ACHN (cell line): Measurements from ENCODE around the gene FMR1NB.

Source experiments
- DNase-seq: peaks from one replicate; pipeline ENCODE4 v3.0.0-alpha.2; 2015
- in situ Hi-C: cut with HindIII; loops from 2 replicates; pipeline ENCODE4 v1.10.0; 2017; ENCODE audit warnings: low sequenced_read_pairs, low pct_ligation_motif_present, low pct_unique_long_range_greater_than_20kb

FMR1NB gene, protein sequence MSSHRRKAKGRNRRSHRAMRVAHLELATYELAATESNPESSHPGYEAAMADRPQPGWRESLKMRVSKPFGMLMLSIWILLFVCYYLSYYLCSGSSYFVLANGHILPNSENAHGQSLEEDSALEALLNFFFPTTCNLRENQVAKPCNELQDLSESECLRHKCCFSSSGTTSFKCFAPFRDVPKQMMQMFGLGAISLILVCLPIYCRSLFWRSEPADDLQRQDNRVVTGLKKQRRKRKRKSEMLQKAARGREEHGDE

DNA sequence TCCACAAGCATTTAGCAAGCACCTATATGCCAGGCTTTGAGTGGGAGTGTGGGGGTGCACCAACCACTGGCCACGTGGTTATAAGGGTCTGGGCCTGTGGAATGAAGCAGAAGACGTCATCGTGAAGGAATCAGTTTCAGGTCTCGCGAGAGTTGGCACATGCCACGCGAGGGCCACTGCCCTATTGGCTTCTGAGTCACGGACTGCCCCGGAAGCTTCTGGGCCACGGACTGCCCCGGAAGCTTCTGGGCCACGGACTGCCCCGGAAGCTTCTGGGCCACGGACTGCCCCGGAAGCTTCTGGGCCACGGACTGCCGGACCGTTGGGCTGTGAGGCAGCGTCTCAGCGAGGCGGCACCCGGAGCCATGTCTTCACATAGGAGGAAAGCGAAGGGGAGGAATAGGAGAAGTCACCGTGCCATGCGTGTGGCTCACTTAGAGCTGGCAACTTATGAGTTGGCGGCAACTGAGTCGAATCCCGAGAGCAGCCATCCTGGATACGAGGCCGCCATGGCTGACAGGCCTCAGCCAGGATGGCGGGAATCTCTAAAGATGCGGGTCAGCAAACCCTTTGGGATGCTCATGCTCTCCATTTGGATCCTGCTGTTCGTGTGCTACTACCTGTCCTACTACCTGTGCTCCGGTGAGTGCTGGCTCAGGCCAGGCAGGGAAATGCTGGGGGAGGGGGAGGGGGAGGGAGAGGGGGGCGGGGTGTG is at the start of gene FMR1NB:
TSS of gene FMR1NB (plus strand) at position 300 of the 715 bp plus-strand sequence. CDS start at position 366, 66 bp downstream.
- in situ Hi-C loops, result no loop called here
- no peak for DNase-seq

DNA sequence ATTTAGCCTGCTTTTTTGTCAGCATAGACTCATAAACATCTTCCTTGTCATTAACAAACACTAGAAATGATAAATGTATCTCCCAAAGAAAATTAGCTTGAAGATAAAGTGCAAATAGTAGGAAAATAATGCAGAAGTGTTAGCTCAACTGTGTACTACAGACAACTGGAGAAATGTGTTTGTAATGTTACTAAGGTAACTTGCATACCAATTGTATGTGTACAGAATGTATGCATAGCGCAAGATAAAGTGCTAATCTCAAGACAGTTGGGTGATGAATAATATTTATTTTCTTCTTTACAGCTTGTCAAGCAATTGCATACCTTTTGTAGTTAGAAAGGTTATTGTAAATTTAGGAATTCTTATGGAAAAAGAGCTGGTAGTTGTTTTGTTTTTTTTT is 47.3 kb upstream of the FMR1NB start:
- DNase-seq, result no peak
- in situ Hi-C loops, result no loop called here

DNA sequence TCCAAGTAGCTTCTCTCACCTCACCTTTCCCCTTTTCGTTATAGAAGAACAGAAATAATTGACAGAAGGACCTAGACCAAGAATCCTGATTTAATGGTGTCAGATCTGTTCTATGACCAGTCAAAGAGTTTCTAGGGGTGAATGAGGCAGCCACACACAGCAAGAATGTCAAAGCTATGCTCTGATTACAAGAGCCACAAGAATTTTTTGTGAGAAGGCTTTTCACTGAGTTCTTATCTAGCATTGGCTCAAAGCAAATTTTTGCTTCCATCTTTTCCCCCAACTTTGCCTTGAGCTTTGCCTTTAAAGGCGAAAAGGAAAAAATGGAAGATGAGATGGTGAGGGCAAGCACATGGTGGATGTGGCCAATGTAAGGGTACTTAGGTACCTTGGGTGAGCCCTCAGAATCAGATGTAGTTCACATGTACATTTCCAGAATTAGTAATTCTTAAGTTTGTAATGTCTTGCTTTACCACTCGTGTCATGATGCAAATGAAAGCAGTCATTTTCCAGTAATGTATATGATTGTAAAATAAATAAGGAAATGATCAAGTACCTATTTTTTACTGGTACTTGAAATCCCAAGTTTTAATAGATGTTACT is 45.9 kb upstream of the FMR1NB start:
- DNase-seq, result no peak
- in situ Hi-C loops, result no loop called here

DNA sequence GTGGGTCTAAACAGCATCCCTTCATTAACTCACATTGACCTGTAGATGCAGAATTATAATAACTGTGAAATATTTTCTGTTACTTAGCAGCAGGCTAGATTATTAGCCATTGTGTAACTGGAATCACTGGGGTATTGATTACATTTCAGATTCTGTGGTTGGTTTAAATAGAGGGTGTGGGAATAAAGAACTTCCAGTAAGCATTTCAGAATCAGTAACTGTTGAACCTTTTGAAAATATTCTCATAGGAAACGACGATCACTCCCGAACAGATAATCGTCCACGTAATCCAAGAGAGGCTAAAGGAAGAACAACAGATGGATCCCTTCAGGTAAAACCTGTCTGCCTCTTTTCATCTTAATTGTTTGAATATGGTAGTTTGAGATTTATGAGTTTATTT is 35.9 kb upstream of the FMR1NB start:
- DNase-seq, result no peak
- in situ Hi-C loops, result no loop called here

DNA sequence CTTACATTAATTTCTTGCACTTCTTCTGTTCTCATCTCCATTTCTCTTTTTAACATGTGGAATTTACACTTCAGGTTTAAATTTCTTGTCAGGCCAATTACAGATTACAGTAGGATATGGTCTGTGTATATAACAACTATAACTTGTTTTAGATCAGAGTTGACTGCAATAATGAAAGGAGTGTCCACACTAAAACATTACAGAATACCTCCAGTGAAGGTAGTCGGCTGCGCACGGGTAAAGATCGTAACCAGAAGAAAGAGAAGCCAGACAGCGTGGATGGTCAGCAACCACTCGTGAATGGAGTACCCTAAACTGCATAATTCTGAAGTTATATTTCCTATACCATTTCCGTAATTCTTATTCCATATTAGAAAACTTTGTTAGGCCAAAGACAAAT is 32.6 kb upstream of the FMR1NB start:
- no peak for DNase-seq
- in situ Hi-C loops, result no loop called here

DNA sequence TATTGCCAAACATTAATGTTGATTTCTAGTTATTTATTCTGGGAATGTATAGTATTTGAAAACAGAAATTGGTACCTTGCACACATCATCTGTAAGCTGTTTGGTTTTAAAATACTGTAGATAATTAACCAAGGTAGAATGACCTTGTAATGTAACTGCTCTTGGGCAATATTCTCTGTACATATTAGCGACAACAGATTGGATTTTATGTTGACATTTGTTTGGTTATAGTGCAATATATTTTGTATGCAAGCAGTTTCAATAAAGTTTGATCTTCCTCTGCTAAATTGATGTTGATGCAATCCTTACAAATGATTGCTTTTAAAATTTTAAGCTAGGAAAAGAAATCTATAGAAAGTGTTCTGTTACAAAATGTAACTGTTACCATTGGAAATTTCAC is 30.8 kb upstream of the FMR1NB start:
- DNase-seq, result no peak
- in situ Hi-C loops, result no loop called here

DNA sequence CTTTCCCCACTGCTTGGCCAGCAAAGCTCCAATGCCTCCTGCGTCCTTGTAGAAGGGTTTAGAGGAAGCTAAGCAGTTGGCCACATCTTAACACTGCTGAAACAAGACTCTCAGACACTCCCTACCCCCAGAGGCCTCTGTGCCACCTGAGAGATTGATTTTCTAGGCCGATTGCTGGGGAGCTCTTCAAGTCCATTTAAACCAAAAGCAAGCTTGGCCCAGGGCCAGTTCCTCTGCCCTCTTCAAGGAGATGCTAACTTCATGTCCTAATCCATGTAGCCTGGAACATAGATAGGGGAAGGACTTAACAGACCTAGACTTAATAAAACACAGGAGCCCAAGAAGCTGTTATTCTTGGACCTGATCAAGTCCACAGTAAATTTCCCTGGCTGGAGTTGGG is 27.2 kb upstream of the FMR1NB start:
- no peak for DNase-seq
- in situ Hi-C loops, result no loop called here

DNA sequence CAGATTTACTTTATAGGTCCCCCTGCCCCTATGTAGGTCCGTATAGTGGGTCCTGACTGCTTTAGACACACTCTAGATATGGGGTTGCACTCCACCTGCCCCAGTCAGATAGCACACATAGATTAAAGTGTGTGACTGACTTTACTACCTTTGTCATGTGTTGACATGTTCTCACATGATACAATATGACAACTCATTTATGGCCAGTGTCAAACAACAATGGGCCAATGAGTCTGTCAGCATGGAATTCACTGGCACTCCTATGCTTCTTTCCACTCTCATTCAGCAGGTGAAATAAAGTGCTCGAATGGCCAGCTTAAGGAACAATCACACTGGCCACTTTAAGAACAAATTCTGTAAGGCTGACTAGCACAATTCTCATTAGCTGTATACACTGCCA is 23.8 kb upstream of the FMR1NB start:
- in situ Hi-C loops, result no loop called here
- no peak for DNase-seq

DNA sequence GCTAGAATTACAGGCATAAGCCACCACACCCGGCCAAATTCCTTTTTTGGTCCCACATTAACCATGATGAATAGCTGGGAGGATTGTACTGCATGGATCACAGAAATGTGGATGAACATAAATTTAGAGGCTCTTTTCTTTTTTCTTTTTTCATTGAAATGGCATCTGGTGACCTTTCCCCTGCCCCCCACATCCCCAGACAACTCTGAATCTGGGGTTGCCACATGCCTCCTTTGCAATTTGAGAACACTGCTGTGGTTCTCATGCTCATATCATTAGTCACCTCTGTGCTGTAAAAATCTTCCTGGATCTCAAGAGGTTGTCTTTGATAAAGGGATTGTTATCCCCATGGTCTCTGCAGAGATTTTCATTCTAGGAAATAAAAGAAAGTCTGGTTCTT is 22.8 kb upstream of the FMR1NB start:
- peak; percentile 6 for DNase-seq
- in situ Hi-C loops, result no loop called here

DNA sequence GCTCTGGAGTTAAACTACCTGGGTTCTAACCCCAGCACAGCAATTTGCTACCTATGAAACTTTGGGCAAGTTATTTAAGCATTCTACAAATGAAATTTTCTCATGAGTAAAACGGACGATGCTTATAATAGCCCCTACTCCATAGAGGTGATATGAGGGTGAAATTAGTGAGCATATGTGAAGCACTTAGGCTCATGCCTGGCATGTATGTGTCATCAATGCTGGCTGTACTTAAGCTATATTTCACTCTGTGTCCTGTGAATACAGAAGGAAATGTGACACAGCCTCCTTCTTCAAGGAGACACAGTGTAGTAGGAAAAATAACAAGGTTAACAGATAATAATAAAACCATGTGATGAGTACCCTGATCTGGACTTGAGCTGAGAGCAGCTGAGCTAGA is 20.4 kb upstream of the FMR1NB start:
- no peak for DNase-seq
- in situ Hi-C loops, result no loop called here

DNA sequence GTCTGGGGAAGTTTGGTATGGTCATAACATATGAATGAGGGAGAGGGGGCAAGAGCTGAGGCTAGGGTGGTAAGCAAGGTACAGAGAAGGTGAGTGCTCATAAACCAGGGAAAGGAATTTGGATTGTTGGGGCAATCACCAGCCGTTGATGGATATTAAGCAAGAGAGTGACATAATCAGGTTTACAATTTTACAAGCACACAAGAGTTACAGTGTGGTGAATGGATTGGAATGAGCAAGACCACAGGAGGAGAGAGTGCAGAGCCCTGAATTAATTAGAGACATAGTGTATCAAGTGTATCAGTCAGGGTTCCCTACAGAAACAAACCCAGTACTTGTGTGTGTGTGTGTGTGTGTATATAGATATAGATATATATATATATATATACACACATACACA is 18.7 kb upstream of the FMR1NB start:
- in situ Hi-C loops, result no loop called here
- DNase-seq, result no peak

DNA sequence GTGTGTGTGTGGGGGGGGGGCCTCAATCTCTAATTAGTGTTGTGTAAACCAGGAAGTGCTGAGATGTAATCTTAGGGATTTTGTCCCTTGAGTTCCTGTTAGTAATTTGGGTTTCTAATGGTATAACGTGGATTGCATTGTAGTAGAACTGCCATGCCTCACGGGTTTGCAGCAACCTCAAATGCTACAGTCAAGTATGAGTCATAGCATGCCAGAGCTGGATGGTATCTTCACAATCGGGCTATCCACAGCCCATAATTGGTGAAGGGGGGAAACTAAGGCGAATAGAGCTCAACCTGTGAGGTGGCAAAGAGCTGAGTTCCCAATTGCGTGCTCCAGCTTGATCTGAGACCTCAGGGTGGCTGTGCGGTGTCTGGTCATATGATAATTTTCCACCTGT is 2.2 kb upstream of the FMR1NB start:
- in situ Hi-C loops, result no loop called here
- peak; percentile 26 for DNase-seq

DNA sequence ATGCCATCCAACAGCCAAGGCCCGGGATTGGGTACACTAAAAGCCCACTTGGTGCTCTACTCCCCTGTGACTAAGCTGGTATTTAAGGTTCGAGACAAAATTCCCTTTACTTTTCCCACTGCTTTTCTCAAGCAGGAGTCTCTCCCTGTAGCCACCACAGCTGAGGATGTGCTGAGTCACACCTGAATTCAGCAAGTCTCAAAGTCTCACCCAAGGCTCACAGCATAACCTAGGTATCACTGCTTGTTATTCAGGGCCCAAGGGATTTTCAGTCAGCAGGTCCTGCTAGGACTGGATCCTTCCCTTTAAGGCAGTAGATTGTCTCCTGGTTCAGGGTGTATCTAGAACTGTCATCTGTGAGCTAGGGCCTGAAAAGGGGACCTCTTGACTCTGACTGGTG is 39.2 kb downstream of the FMR1NB start:
- in situ Hi-C loops, result no loop called here

DNA sequence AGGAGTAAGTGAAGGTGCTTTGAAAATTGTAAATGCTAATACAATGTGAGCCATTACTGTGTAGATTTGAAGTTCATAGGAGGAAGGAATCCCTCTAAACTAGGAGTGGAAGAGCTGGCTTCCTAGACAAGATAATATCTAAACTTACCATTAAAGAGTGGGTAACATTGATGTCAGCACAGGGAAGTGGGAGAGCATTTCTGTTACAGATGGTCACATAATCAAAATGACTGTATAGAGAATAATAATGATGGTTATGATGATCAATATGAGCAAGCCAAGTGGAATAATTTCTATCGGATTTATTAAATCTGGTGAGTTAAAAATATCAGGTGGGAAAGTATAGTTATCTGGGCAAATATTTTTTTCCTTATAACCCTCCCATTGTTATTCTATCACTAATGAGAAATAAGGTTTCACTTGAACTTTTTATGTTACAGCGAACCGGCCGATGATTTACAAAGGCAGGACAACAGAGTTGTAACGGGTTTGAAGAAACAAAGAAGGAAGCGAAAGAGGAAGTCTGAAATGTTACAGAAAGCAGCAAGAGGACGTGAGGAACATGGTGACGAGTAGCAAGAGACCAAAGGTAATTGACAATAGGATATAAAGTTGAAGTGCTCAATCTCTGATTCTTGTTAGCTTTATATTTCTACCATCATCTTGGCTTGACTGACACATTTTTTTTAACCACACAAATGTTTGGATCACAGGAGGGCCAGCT is 43.5 kb downstream of the FMR1NB start:
- in situ Hi-C loops, result no loop called here
- DNase-seq, result no peak

More for the DNA sequence above, 39.2 kb downstream of the FMR1NB start:
- DNase-seq, result no peak

DNA sequence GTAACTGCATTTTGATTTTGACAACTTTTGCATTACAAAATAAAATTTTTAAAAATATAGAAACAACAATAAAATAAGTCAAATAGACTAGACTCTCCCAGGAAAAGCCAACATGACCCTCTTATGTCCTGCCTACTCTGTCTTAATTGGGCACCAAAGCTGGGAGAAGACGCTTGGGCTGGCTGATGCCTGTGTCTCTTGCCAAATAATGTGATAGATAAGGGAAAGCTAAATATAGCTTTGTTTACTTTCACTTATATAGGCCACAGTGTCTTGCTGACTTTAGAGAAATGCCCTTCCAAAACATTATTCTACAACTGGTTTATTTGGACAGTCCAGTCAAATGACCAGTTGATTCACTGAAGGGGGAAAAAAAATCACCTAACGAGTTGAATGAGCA is 54.2 kb downstream of the FMR1NB start:
- in situ Hi-C loops, result no loop called here
- DNase-seq, result no peak

DNA sequence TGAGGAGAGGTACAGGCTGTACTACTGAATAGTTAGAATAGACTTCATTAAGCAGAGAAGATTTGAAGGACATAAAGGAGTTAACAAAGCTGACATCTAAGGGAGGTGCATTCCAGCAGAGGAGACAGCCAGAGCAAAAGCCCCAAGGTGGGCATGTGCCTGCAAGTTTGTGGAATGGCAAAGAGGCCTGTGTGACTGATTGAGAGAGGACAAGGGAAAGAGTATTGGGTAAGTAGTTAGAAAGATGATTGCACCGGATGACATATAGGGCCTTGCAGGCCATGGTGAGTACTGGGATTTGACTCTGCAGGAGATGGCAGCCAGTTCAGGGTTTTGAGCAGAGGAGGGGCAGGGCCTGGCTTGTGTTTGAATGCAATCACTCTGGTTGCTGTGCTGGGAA is 55.9 kb downstream of the FMR1NB start:
- in situ Hi-C loops, result no loop called here
- DNase-seq, result no peak

DNA sequence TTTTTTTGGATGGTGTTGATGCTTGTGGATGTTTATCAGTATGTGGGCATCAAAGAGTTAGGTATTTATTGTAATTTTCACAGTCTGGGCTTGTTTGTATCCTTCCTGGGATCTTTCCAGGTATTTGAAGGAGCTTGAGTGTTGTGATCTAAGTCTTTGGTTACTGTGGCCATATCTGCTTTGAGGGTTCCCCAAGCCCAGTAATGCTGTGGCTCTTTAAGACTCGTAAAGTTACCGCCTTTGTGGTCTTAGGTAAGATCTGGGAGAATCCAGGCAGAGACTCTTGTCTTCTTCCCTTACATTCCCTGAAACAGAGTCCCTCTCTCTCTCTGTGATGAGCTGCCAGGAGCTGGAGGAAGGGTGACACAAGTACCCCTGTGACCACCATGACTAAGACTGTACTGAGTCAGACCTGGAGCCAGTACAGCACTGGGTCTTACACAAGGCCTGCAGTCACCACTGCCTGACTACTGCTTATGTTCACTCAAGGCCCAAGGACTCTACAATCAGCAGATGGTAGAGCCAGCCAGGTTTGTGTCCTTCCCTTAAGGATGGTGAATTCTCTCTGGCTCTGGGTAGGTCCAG is 62.2 kb downstream of the FMR1NB start:
- no peak for DNase-seq
- in situ Hi-C loops, result no loop called here

DNA sequence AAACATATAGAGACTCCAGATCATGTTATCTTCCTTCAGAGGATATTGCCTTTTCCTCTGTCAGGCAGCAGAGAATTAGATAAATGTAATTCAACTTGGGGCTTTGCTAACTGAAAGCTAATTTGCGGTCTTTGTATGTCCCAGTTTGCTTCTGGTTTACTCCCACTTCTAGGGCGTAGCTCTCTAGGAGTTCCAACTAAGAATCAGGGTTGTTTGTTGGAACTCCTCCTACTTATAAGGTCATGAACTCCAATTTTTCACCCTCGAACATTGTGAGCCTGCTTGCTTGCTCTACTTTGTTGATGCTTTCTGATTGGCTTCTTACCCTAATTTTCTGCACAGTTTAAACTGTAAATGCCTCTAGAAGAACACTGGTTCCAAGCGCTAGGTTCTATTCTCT is 66.1 kb downstream of the FMR1NB start:
- DNase-seq, result no peak
- in situ Hi-C loops, result no loop called here

DNA sequence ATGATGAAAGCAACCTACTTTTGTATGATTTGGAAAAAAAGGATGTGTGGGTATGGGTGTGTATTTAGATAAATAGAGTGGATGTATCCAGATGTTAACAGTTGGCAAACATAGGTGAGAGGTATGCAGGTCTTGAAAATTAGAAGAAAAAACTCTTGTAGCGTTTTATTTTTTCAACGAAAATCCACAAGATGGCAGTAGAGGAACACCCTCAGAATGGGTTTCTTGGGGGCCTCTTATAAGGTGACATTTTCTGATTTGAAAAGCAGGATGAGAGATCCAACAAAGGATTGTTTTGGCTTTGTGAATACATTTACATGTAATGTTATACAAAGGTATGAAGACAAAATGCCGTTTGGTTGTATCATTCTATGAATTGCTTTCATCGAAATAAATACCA is 68.3 kb downstream of the FMR1NB start:
- in situ Hi-C loops, result no loop called here

More for the DNA sequence above, 68.3 kb downstream of the FMR1NB start:
- DNase-seq, result peak; percentile 33
